ENCODE data around the gene STAG1.

DNA sequence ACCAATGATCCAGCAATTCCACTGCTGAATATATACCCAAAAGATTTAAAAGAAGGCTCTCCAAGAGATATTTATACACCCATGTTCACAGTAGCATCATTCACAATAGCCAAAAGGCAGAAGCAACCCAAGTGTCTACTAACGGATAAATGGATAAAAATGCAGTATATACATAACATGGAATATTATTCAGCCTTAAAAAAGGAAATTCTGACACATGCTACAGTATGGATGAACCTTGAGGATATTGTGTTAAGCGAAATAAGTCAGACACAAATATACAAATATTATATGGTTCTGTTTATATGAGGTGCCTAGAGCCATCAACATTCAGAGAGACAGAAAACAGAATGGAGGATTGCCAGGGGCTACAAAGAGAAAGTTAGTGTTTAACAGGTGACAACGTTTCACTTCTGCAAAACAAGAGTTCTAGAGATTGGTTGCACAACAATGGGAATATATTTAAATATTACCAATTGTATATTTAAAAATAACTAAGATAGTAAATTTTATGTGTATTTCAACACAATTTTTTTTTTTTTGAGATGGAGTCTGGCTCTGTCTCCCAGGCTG is 69.4 kb downstream of the STAG1 start:
- TF ChIP-seq, protein P1, sequence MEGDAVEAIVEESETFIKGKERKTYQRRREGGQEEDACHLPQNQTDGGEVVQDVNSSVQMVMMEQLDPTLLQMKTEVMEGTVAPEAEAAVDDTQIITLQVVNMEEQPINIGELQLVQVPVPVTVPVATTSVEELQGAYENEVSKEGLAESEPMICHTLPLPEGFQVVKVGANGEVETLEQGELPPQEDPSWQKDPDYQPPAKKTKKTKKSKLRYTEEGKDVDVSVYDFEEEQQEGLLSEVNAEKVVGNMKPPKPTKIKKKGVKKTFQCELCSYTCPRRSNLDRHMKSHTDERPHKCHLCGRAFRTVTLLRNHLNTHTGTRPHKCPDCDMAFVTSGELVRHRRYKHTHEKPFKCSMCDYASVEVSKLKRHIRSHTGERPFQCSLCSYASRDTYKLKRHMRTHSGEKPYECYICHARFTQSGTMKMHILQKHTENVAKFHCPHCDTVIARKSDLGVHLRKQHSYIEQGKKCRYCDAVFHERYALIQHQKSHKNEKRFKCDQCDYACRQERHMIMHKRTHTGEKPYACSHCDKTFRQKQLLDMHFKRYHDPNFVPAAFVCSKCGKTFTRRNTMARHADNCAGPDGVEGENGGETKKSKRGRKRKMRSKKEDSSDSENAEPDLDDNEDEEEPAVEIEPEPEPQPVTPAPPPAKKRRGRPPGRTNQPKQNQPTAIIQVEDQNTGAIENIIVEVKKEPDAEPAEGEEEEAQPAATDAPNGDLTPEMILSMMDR (IDR thresholded peaks at IDR 0.05), result no peak
- no peak for TF ChIP-seq POLR2A (IDR thresholded peaks at IDR 0.05)
- TF ChIP-seq EP300 (IDR thresholded peaks at IDR 0.05), result no peak
